ENCODE results near the gene PEAR1.

DNA sequence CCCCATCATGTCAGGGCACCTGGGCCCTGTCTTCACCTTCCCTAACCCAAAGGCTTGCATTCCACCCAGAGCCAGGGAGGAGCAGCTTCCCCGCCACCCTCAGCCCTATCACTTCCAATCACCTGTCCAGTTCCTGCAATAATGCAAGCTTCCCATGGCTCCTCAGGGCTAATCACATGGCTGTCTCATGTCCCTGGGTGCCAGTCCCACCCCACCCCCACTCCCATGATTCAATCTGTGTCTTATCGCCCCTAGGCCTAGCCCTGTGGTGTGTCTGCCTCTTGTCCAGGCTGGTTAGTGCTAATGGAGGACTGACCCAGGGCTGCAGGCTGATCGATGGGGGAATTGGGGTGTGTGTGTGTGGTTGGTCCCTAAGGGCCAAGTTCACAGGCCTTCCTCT, 11.0 kb upstream of the PEAR1 start:
- no peak for TF ChIP-seq EZH2 (IDR thresholded peaks at IDR 0.05; ENCODE audit: borderline replicate concordance, low read length)
- TF ChIP-seq, protein P1, sequence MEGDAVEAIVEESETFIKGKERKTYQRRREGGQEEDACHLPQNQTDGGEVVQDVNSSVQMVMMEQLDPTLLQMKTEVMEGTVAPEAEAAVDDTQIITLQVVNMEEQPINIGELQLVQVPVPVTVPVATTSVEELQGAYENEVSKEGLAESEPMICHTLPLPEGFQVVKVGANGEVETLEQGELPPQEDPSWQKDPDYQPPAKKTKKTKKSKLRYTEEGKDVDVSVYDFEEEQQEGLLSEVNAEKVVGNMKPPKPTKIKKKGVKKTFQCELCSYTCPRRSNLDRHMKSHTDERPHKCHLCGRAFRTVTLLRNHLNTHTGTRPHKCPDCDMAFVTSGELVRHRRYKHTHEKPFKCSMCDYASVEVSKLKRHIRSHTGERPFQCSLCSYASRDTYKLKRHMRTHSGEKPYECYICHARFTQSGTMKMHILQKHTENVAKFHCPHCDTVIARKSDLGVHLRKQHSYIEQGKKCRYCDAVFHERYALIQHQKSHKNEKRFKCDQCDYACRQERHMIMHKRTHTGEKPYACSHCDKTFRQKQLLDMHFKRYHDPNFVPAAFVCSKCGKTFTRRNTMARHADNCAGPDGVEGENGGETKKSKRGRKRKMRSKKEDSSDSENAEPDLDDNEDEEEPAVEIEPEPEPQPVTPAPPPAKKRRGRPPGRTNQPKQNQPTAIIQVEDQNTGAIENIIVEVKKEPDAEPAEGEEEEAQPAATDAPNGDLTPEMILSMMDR (conservative IDR thresholded peaks at IDR 0.05 in 1 of 2, IDR thresholded peaks at IDR 0.05 in 1 of 2; ENCODE audit: extremely low read depth in 1 of 2, insufficient read depth in 1 of 2, low read depth in 1 of 2, low read length in 2 of 2), result no peak

Measured in mammary epithelial cell (primary cell).